Activated CD4-positive, alpha-beta T cell treated with anti-CD3 and anti-CD28 coated beads, Interleukin-2, amount 50 U/mL, for 24 hours (primary cell): ENCODE data around the gene CCNE1.

ENCODE experiments used
- DNase-seq, 2 donors: peaks; one replicate each; pipeline ENCODE4 v3.0.0-alpha.2; 2020; ENCODE audit warnings: low read depth in 1 of 2, low spot score in 1 of 2

The CCNE1 gene

DNA sequence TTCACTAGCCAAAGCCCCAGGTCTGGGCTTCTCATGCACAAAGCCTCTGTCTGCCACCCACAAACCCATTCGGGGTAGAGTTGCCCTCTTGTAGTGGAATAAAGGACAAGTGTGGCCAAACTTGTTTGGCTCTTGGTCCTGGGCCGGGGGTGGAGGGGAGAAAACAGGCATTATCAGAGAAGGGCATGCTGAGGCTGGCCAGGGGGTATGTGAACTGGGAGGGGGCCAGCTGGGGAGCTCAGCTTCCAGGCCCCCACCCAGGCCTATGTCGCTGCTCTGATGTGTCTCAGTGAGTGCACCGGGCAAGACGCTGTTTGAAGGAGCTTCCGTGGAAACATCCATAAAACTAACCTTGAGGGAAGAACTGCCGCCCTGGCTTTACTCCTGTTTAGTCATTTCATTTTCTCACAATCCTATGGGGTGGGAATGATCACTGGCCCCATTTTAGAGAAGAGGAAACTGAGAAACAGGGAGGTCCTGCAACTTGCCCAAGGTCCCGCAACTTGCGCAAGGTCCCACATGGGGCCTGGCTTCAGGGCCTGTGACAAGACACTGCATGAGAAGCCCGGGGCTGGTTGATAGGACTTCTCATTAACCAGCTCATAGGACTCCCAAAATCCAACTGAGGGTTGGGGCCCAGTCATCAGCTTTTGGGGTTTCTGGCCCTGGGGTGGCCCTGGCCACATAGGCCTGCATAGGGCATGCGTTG lies 30.8 kb downstream of the CCNE1 start:
- DNase-seq: no peak

DNA sequence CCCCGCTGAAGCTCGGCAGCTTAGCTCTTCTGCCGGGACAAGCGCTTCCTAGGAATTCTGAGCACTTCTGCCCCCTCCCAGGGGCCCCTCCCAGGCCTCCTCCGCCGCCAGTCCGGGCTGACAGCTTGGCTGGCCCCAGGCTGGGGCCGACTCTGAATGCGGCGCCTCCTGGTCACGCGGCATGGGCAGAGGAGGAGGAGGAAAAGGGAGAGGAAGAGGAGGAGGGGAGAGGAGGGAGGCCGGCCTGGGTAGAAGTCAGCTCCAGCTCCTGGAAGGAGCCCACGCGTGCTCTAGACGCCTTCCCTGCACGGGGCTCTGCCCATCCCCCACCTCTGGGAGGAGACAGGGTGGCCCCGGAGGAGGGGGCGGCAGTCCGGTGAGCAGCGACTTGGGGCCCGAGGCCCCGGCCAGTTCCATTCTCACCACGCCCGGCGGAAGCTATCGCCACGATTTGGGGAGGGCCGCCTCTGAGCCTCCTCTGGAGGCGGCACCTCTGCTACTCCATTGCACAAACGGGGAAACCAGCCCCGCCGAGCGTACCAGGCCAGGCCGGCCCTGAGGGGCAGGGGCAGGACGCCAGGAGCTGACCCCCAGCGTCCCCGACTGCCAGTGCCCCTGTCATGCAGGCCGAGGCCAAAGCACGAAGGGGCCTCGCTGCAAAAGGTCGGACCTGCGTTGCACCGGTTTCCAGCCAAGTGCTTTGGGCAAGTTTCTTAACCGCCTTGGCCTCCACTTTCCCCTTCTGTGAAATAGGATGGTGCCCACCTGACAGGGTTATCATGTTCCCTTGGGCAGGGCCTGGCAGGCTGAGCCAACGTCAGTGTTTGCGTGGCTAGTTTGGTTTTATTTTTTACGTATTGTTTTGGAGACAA lies 31.6 kb downstream of the CCNE1 start:
- no peak for DNase-seq

DNA sequence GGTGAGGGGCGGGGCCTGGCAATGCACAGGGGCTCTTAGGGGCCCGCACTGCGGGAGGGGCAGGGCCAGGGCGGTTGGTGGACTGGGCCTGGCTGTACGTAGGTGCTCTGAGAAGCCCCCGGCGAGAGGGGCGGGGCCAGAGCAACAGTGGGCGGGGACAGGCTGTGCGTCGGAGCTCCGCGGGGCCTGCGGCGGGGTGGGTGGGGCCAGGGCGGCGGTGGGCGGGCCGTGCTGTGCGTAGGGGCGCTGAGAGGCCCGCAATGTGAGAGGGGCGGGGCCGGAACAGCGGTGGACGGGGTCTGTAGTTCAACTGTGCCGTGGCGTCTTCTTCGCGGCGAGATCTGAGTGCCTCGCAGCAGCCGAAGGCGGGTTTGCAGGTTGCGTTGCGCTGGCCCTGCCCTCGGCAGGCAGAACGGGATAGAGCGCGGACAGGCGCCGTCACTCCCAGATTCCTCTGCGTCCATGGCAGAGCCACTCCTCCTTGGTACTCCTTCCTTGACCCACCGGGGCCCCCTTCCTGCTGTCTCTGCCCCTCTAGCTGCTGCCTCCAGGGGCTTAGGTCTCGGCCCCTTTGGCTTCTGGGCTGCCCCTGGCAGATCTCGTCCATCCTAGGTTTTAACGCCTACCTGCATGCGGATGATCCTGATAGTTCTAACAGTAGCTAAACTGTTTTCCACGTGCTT lies 33.2 kb downstream of the CCNE1 start:
- DNase-seq: peak; percentile 92 to 94

DNA sequence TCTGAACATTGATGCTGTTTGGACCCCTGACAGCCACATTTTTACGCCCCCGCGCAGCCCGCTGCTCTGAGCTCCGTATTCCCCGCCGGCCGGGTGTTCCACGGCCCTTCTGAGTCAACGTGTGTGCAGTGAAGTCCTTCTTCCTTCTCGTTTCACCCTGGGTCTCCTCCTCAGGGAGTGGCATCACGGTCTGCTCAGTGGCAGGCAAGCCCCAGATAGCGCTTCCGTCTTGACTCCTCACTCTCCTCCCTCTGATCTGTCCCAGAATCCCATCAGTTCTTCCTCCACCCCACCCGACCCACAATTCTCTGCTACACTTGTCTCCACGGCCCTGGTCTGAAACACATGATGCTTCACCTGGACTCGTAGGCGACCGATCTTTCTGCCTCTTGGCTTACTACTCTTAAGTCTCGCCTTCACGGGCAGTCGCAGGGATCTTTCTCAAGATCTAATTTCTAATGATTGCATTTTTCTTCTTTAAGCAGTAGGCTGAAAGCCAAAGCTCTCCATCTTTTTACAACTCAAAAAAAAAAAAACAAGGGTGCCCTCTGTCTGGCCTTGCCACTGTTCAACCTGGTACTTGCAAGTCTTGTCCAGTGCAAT lies 33.9 kb downstream of the CCNE1 start:
- DNase-seq: no peak

DNA sequence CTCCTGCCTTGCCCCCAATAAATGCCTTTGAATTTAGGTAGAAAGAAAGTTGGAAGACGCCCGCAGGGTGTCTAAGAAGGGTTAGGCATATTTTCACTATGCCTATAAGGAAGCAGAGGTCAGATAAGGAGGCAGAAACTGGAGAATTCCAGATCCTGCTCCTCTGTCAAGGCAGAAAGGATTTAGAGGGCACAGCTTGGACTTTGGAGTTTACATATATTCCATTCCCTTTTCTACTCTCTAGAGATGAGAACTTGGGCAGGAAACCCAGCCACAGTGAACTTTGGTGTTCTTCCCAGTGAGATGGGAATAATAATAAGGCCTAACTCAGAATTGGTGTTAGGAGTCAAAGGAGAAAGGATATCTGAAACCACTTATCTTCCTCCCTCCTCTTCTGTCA lies 37.4 kb downstream of the CCNE1 start:
- no peak for DNase-seq

DNA sequence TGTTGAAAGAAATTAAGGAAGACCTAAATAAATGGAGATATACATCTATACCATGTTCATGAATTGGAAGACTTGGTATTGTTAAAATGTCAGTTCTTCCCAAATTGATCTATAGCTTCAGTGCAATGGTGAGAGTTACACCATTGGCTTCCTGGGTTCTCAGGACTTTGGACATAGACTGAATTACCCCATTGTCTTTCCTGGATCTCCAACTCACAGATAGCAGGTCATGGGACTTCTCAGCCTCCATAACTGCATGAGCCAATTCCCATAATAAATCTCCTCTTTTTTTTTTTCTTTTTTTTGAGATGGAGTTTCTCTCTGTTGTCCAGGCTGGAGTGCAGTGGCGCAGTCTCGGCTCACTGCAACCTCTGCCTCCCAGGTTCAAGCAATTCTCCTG lies 38.7 kb downstream of the CCNE1 start:
- DNase-seq: no peak

DNA sequence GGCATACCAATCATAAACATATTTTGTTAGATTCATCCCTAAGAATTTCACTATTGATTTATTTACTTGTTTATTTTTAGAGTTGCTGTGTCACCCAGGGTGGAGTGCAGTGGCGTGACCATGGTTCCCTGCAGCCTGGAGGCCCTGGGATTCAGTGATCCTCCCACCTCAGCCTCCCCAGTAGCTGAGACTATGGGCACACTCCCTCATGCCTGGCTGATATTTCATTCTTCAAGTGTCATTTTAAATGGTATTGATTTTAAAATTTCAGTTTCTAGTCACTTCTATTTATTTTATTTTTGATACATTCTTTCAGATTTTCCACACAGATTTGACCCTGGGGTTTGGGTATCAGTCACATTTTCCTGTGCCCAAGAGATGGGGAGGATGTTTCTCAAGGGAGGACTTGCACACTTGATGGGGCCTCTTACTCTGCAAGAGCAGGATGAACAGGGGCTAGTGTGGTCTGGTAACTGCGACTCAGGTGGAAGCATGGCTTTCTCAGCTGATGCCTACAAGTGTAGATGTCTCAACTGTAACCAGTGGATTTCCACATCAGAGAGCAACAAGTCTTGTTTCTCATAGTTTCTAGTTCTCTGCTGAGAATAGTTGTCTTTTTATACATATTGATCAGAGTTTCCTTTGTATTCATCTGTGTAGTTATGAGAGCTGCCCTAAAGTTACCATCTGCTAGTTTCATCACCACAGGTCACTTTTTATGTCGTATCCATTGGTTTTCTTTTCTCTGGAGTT lies 40.2 kb downstream of the CCNE1 start:
- no peak for DNase-seq

DNA sequence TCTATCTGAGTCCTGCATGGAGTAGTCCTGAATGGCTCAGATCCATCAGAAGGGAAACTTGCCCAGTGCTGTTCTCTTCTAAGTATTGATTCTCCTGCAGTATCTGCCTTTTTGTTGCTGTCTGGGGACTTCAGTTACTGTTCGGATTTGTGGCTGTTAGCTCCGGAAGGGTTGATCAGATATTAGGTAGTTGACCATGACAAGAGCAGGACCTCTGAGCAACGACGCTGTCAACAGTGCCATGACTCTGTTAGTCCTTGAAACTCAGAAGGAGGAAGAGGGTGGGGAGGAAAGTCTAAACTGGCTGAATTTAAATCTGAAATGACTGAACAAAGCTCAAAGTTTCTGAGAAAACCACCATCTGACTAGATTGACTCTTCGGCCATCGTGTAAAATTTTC lies 42.2 kb downstream of the CCNE1 start:
- DNase-seq: no peak

DNA sequence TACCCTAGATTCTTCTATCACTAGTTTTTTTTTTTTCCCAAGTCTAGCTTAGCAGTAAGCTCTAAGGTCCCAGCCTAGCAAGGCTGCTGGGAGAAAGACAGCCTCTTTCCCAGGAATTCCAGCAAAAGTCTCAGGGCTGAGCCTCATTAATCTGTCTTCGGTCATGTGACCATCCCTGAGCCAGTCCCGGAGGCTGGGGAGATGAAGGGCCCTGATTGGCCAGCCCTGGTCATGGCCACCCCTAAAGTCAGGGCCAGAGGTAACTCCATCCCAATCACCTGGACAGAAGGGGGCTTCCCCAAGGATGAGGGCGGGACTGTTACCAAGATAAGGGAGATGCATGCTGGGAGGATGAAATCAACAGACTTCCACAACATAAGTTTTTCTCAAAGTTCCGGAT lies 43.3 kb downstream of the CCNE1 start:
- no peak for DNase-seq

DNA sequence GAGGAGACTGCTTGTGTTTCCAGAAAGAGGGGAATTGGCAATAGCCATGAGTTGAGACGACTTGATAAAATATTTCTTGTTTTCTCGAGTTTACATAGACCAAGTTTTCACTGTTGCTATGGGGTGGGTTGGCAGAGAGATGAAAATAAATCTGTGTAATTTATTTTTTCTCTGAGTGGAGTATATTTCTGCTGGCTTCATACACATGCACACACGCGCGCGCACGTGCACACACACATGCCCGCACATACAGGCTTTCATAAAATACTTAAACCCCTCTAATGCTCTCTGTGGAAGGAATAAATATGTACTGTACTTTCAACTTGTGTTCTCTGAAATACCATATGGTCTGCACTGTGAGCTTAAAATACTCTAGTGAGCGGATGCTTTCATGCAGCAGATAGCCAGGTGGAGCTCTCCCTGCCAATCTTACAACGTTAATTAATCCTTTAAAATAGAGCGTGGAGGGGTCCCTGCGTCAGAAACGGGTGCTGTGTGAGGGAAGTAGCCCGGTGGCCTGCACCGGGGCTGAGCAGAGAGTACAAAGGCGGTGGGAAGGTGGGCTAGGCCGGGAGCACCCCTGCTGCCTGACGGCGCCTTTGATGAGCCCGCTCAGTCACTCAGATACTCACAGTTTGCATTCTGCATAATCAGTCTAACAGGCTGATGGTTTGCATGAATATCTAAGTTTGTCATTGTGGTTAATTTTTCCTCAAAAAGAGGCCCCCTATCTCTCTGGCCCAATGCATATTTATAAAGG lies 44.1 kb downstream of the CCNE1 start:
- DNase-seq: no peak

DNA sequence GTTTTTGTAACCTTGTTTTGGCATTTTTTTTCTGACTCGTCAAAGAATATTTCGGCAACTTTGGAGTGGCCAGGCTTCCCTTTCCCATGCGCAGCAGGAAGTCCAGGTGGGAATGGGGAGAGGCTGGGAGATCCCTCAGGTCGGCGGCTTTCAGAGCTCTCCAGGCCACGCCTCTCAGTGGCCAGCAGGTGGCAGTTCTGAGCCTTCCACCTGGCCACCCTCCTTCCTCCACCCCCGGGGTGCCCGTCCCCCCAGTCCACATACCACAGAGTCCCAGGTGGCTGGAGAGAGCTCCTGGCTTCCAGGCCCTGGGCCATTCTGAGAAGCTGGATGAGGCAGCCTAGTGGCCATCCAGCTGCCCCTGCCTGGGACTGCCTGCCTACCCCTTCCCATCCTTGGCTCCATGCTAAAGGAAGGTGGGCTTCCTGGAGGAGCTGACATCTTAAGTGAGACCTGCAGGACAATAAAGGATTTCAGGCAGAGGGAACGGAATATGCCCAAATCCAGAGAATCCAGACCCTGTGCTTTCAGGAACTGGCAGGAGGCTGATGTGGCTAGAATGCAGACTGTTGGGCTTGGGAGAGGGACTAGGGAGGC lies 46.3 kb downstream of the CCNE1 start:
- DNase-seq: no peak

DNA sequence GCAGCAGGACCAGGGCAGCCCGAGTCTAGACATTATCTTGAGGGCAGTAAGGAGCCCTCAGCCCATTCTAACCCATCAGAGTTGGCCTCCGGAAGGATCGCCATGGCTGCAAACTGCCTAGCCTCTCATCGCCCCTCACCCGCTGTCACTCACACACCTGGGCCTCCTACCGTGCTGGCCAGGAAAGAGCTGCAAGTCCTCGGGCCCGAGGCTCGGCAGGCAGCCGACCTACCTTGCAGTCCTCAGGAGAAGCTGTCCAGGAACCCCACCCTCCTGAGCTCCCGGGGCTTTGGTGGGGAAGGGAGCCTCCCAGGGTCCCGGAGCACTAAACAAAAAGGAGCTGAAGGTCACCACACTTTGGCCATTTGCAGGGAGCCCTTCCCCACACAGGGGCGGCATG lies 46.8 kb downstream of the CCNE1 start:
- DNase-seq: no peak

DNA sequence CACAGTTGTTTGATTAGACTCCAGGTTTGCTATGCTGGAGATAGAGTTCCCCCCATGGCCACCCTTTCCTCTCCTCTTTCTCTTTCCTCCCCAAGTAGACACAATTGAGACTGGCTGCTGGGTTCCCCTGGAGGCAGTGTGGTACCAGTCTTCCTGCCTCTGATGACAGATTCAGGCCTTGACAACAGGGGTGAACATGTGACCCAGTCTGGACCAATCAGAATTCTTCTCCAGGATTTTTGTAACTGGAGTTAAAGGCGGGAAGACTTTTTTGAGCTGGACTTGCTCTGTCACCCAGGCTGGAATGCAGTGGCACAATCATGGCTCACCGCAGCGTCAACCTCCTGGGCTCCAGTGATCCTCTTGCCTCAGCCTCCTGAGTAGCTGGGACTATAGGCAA lies 48.7 kb downstream of the CCNE1 start:
- DNase-seq: no peak

DNA sequence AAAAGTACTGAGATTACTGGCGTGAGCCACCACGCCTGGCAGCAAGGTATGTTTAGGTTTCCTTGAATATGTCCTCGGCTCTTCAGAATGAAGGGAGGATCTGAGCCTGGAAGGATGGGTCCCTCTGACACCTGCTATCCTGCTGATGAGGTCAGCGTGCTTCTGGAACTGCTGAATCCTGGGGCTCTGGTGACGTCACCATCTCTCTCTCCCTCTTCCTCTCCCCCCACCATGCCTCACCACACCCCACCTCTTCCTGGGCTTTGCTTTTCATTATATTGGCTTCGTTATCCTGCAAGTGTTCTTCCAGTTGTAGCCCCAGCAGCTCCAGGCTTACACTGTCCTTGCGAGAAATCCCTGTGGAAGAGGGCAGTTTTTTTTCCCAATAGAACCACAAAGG lies 49.8 kb downstream of the CCNE1 start:
- DNase-seq: no peak

DNA sequence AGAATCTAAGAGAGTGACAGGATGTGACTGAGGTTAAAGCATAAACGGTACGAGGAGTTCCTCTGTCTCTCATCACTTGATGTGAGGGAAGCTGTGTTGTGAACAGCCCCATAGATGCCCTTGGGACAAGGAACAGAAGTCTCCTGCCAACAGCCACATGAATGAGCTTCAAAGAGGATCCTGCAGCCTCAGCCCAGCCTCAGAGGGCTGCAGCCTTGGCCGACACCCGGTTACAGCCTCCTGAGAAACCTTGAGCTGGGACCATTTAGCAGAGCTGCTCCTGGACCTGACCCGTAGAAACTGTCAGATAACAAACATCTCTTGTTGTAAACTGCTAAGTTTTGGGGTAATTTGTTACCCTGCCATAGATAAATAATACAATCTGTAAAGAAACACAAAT lies 54.2 kb downstream of the CCNE1 start:
- no peak for DNase-seq

DNA sequence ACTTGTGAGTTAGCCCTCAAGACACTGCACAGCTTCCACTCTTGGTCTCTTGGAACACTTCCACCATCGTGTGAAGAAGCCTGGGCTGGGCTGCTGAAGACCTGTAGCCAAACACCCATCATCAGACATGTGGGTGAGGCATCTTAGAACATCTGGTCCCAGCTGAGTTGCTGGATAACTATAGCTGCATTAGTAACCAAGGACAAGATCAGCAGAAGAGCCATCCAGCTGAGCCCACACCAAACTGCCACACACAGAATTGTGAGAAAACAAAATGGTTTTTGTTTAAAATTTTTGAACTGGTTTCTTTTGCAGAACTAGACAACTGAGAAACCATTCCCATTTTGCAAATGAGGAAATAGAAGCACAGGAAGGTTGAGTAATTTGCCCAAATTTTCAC lies 56.2 kb downstream of the CCNE1 start:
- no peak for DNase-seq

DNA sequence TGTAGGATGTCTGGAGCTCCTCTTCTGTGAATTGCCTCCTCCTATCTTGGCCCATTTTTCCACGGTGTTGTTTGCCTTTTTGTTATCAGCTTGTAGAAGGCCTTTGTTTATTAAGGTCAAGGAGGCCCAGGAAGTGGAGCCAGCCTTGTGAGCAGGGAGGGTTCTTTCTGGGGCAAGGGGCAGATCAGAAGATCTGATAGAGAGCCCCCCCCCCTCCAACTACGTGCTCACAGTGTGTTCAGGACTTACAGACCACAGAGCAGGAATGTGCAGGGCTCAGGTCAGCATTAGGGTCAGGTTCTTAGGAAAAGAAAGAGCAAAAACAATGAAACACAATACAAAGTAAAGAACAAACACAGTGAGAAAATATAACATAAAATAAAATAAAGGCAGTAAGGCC lies 59.4 kb downstream of the CCNE1 start:
- DNase-seq: no peak

DNA sequence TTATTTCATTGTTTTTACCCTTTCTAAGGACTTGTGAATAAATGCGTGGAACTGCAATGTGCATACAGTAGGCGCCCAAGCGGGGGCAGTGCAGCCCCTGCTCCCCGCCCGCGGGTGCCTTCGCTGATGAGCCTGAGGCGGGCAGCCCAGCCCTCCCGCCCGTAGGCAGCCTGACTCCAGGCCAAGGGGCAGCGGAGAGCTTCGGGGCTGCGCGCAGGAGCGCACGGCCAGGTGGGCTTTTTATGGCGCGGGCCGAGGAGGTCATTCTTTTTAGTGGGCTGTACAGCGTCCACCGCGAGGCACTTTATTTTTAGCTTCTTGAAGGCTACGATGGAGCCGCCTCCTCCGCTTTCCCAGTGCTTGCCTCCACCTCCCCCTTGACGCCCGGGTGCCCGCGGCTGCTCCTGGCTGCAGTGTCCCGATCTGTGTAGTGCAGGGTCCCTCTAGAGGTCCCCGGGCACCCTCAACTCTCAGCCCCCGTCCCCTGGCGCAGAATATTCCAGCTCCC lies 60.5 kb downstream of the CCNE1 start:
- no peak for DNase-seq

DNA sequence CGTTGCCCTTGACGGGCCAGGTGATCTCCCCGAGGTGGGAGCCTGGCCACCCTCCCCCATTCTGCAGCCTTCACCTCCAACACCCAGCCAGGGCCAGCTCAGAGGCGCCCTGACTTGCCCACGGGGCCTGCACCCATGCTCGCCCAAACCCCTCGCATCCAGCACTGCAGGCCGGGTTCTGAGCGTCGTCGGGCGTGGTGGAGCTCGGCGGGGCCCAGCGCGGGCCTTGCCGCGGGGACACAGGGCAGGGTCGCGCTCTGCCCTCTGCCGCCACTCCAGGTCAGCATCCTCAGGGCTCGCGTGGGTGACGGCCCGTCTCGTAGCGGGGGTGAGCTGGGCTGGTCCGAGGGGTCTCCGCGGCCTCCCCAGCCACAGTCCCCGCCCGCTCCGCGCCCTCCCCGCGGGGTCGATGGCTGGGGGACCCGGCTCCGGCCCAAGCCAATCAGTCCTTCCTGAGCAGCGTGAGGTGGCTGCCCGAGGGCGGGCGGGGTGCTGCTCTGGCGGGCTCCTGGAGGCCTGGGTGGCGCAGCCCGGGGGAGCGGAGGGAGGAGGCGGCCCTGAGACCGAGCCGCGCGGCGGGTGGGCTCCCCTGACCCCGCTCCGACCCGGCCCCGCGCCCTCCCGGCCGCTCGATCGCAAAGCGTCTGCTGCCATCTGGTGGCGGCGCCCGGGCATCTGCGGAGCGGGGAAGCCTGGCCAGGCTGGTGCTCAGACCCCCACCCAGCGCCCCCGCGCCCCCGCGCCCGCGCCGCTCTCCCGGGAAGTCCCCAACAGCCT lies 61.4 kb downstream of the CCNE1 start:
- peak; percentile 51 to 57 for DNase-seq
